H9 (cell line): Measurements from ENCODE around the gene RC3H1. TPM values are rescaled to one million over a fixed set of nuclear protein-coding genes. Genes with fewer than 3 reads are reported as not detected.
A peak's percentile ranks its signal among the peaks of the same experiment; 100 is the strongest.

ENCODE experiments used
- DNase-seq: peaks from one replicate; pipeline ENCODE4 v3.0.0-alpha.2; 2017
- H2AFZ ChIP-seq: one replicate; pipeline ENCODE4 v1.6.1; 2013; ENCODE audit warnings: mild to moderate bottlenecking, low read length, control low read depth, moderate library complexity
- H2AK5ac ChIP-seq: 2 replicates; pipeline ENCODE4 v1.6.1; 2013; ENCODE audit warnings: low read length, control low read depth, mixed read lengths; ENCODE audit not compliant: insufficient read length
- H2BK120ac ChIP-seq: one replicate; pipeline ENCODE4 v1.6.1; 2013; ENCODE audit warnings: low read depth, mild to moderate bottlenecking, low read length, control low read depth, inconsistent platforms; ENCODE audit not compliant: poor library complexity, severe bottlenecking
- H2BK12ac ChIP-seq: 2 replicates; pipeline ENCODE4 v1.6.1; 2013; ENCODE audit warnings: low read length, control low read depth, mixed read lengths, low read depth; ENCODE audit not compliant: insufficient read length
- H2BK15ac ChIP-seq: 2 replicates; pipeline ENCODE4 v1.6.1; 2013; ENCODE audit warnings: low read depth, low read length, control low read depth
- H2BK20ac ChIP-seq: one replicate; pipeline ENCODE4 v1.6.1; 2013; ENCODE audit warnings: low read depth, mild to moderate bottlenecking, low read length, control low read depth, inconsistent platforms; ENCODE audit not compliant: poor library complexity, severe bottlenecking
- H2BK5ac ChIP-seq: 2 replicates; pipeline ENCODE4 v1.6.1; 2013; ENCODE audit warnings: low read length, control low read depth, mixed read lengths; ENCODE audit not compliant: insufficient read length
- H3K14ac ChIP-seq: 2 replicates; pipeline ENCODE4 v1.6.1; 2013; ENCODE audit warnings: low read length, control low read depth; ENCODE audit not compliant: insufficient read depth
- H3K18ac ChIP-seq: 2 replicates; pipeline ENCODE4 v1.6.1; 2013; ENCODE audit warnings: low read depth, mild to moderate bottlenecking, mixed read lengths, low read length, control low read depth; ENCODE audit not compliant: insufficient read length
- H3K23ac ChIP-seq: 2 replicates; pipeline ENCODE4 v1.6.1; 2013; ENCODE audit warnings: low read length, control low read depth, mixed read lengths, low read depth; ENCODE audit not compliant: insufficient read length
- H3K23me2 ChIP-seq: 2 replicates; pipeline ENCODE4 v1.6.1; 2013; ENCODE audit warnings: low read depth, mild to moderate bottlenecking, mixed read lengths, low read length, control low read depth; ENCODE audit not compliant: insufficient read length, poor library complexity, severe bottlenecking
- H3K27ac ChIP-seq: 2 replicates; pipeline ENCODE4 v1.5.1; 2013; ENCODE audit warnings: low read length, control low read depth, mixed read lengths, low read depth; ENCODE audit not compliant: insufficient read length
- H3K27me3 ChIP-seq: 2 replicates; pipeline ENCODE4 v1.6.1; 2013; ENCODE audit warnings: low read length, control low read depth, inconsistent platforms; ENCODE audit not compliant: insufficient read depth
- H3K4ac ChIP-seq: 2 replicates; pipeline ENCODE4 v1.6.1; 2013; ENCODE audit warnings: low read depth, mild to moderate bottlenecking, control low read depth, inconsistent platforms, low read length, moderate library complexity
- H3K4me1 ChIP-seq: 2 replicates; pipeline ENCODE4 v1.6.1; 2013; ENCODE audit warnings: low read length, control low read depth, inconsistent platforms; ENCODE audit not compliant: insufficient read depth
- H3K4me2 ChIP-seq: 2 replicates; pipeline ENCODE4 v1.6.1; 2013; ENCODE audit warnings: low read length, control low read depth, mixed read lengths; ENCODE audit not compliant: insufficient read length, insufficient read depth
- H3K56ac ChIP-seq: 2 replicates; pipeline ENCODE4 v1.6.1; 2013; ENCODE audit warnings: low read depth, mild to moderate bottlenecking, mixed read lengths, low read length, control low read depth; ENCODE audit not compliant: insufficient read length
- H3K79me1 ChIP-seq: 2 replicates; pipeline ENCODE4 v1.6.1; 2013; ENCODE audit warnings: low read depth, mild to moderate bottlenecking, moderate library complexity, low read length, control low read depth, inconsistent platforms; ENCODE audit not compliant: insufficient read depth, poor library complexity, severe bottlenecking
- H3K79me2 ChIP-seq: 2 replicates; pipeline ENCODE4 v1.6.1; 2013; ENCODE audit warnings: low read length, control low read depth, inconsistent platforms; ENCODE audit not compliant: insufficient read depth
- H3K9ac ChIP-seq: 2 replicates; pipeline ENCODE4 v1.6.1; 2013; ENCODE audit warnings: low read length, control low read depth, mixed read lengths; ENCODE audit not compliant: insufficient read length; ENCODE audit errors: extremely low read depth
- H3K9me3 ChIP-seq: one replicate; pipeline ENCODE4 v1.6.1; 2013; ENCODE audit warnings: low read depth, low read length, inconsistent platforms; ENCODE audit not compliant: control insufficient read depth
- H3T11ph ChIP-seq: one replicate; pipeline ENCODE4 v1.6.1; 2013; ENCODE audit warnings: mild to moderate bottlenecking, low read length, control low read depth, inconsistent platforms
- H4K20me1 ChIP-seq: one replicate; pipeline ENCODE4 v1.6.1; 2013; ENCODE audit not compliant: control insufficient read depth, insufficient read length, insufficient read depth
- H4K5ac ChIP-seq: 2 replicates; pipeline ENCODE4 v1.6.1; 2013; ENCODE audit warnings: low read depth, mild to moderate bottlenecking, mixed read lengths, low read length, control low read depth; ENCODE audit not compliant: insufficient read length
- H4K8ac ChIP-seq: replicated peaks from 2 replicates; pipeline ENCODE4 v1.6.1; 2013; ENCODE audit warnings: low read length, control low read depth, mixed read lengths, low read depth; ENCODE audit not compliant: insufficient read length
- H4K91ac ChIP-seq: 2 replicates; pipeline ENCODE4 v1.6.1; 2013; ENCODE audit warnings: low read depth, mild to moderate bottlenecking, moderate library complexity, mixed read lengths, low read length, control low read depth; ENCODE audit not compliant: insufficient read length
- H3K27ac Mint-ChIP-seq, 3 experiments: 2 replicates in 2 of 3; 3 replicates in 1 of 3; pipeline ENCODE4 v1.8.0; 2020 to 2021; ENCODE audit warnings: mixed read lengths in 3 of 3, mild to moderate bottlenecking in 1 of 3, moderate library complexity in 1 of 3
- H3K27me3 Mint-ChIP-seq: 2 replicates; pipeline ENCODE4 v1.8.0; 2021; ENCODE audit warnings: low read depth, mild to moderate bottlenecking, moderate library complexity, mixed read lengths
- H3K36me3 Mint-ChIP-seq, 3 experiments: 2 replicates in 2 of 3; 3 replicates in 1 of 3; pipeline ENCODE4 v1.8.0; 2020 to 2021; ENCODE audit warnings: low read depth in 3 of 3, mixed read lengths in 3 of 3; ENCODE audit not compliant: insufficient read depth in 1 of 3
- H3K4me1 Mint-ChIP-seq, 2 experiments: 2 replicates each; pipeline ENCODE4 v1.8.0; 2020; ENCODE audit warnings: mixed read lengths in 2 of 2
- H3K4me3 Mint-ChIP-seq, 2 experiments: 2 replicates in 1 of 2; 3 replicates in 1 of 2; pipeline ENCODE4 v1.8.0; 2020 to 2021; ENCODE audit warnings: mild to moderate bottlenecking in 2 of 2, mixed read lengths in 2 of 2, moderate library complexity in 1 of 2
- H3K9me3 Mint-ChIP-seq, 2 experiments: 2 replicates in 1 of 2; 3 replicates in 1 of 2; pipeline ENCODE4 v1.8.0; 2020; ENCODE audit warnings: mild to moderate bottlenecking in 2 of 2, mixed read lengths in 2 of 2, moderate library complexity in 1 of 2
- WGBS: extraction: QIAGEN DNeasy Blood & Tissue Kit; methylation state at CpG from one replicate; pipeline ENCODE4 v1.1.7; 2013; ENCODE audit warnings: missing lambda C conversion rate, low lambda C conversion rate, mixed read lengths; ENCODE audit not compliant: insufficient read length; ENCODE audit errors: extremely low coverage; 5-methylcytosine and 5-hydroxymethylcytosine counted together
- total RNA-seq: library from RNA; stranded (reverse); gene quantifications from 2 replicates; pipeline ENCODE4 v1.2.1, GENCODE V29; 2021
- TF ChIP-seq, protein P1 (sequence below): fragments of 200-600 bp; sonication (generic); conservative IDR thresholded peaks from 3 replicates; pipeline ENCODE4 v1.8.0; 2021; ENCODE audit warnings: antibody characterized with exemption, mild to moderate bottlenecking

RC3H1 gene
- total RNA-seq, 1 experiment from 2014 or later, result 36.1 TPM

DNA sequence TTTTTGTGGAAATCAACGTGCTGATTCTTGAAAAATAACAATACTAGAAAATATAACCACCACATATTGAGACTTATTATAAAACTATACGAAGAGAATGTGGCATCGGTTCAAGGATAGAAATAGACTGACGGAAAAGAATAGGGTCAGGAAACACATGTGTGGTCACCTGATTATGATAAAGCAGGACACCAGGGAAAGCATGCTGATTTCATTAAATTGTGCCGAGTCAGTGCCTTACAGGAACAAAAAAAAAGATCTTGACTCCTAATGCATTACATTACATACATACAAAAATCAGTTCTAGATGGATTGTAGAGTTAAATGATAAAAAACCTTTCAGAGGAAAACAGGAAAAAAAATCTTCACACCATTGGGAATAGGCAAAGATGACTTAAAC is 61.5 kb downstream of the RC3H1 start:
- DNase-seq, result no peak

More for the DNA sequence above, 61.5 kb downstream of the RC3H1 start:
- Histone ChIP-seq H2BK20ac (no peak overlapping the region), H2AK5ac (no peak overlapping the region), H3T11ph (no peak overlapping the region), H3K4me1 (no peaks in the 10 kb centered on the region), H4K20me1 (no peaks in the 10 kb centered on the region), H4K5ac (no peak overlapping the region), H3K4me2 (no peak overlapping the region), H3K9me3 (no peaks in the 10 kb centered on the region), H3K27ac (no peak overlapping the region), H3K79me2 (no peaks in the 10 kb centered on the region), H2BK120ac (no peak overlapping the region), H3K18ac (no peak overlapping the region), H3K4ac (no peak overlapping the region), H3K9ac (no peak overlapping the region), H2BK15ac (no peak overlapping the region), H3K23ac (no peak overlapping the region), H3K14ac (no peak overlapping the region), H4K91ac (no peak overlapping the region), H2BK5ac (no peak overlapping the region), H2AFZ (no peak overlapping the region), H3K56ac (no peak overlapping the region), H4K8ac (no peak overlapping the region), H2BK12ac (no peak overlapping the region), H3K27me3 (no peaks in the 10 kb centered on the region), H3K23me2 (no peaks in the 10 kb centered on the region), H3K79me1 (no peaks in the 10 kb centered on the region)
- TF ChIP-seq, protein P1, sequence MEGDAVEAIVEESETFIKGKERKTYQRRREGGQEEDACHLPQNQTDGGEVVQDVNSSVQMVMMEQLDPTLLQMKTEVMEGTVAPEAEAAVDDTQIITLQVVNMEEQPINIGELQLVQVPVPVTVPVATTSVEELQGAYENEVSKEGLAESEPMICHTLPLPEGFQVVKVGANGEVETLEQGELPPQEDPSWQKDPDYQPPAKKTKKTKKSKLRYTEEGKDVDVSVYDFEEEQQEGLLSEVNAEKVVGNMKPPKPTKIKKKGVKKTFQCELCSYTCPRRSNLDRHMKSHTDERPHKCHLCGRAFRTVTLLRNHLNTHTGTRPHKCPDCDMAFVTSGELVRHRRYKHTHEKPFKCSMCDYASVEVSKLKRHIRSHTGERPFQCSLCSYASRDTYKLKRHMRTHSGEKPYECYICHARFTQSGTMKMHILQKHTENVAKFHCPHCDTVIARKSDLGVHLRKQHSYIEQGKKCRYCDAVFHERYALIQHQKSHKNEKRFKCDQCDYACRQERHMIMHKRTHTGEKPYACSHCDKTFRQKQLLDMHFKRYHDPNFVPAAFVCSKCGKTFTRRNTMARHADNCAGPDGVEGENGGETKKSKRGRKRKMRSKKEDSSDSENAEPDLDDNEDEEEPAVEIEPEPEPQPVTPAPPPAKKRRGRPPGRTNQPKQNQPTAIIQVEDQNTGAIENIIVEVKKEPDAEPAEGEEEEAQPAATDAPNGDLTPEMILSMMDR, result no peak
- peaks cover 19 to 75% (median 64%) of the 10 kb centered on the region in 3 experiments for H3K36me3 Mint-ChIP-seq
- no peaks in the 10 kb centered on the region for H3K4me1 Mint-ChIP-seq
- no peaks in the 10 kb centered on the region for H3K27me3 Mint-ChIP-seq
- H3K9me3 Mint-ChIP-seq, result no peaks in the 10 kb centered on the region
- H3K4me3 Mint-ChIP-seq, result no peak overlapping the region
- no CpG with 5 or more reads among the region's 5 CpGs for WGBS
- H3K27ac Mint-ChIP-seq, result peak overlapping the region; percentile 15 to 73 (median 30); a peak in 3 of 7 replicates
